RWPE1 (cell line): ENCODE results near the gene FZD2.

ENCODE experiments used
- CTCF ChIA-PET: fragments of 350-600 bp; sonication (Branson Sonifier 250); formaldehyde crosslinking; extraction: SDS; loops from one replicate; lab custom pipeline; 2021; lab: Yijun Ruan, JAX
- POLR2A ChIA-PET: fragments of 400-600 bp; formaldehyde crosslinking; extraction: SDS; loops from one replicate; lab custom pipeline; 2020; ENCODE audit warnings: antibody characterized with exemption; ENCODE audit not compliant: low non-redundant PET; lab: Yijun Ruan, JAX
- DNase-seq: peaks from one replicate; pipeline ENCODE4 v3.0.0; 2012; ENCODE audit warnings: low spot score
- H3K27ac ChIP-seq: fragments of 450-650 bp; 2 replicates; pipeline ENCODE4 v1.5.1; 2017
- CTCF ChIP-seq: fragments of 450-650 bp; conservative IDR thresholded peaks from 2 replicates; pipeline ENCODE4 v1.5.1; 2017; ENCODE audit warnings: low read depth, mild to moderate bottlenecking

FZD2 gene

GRCh38 chr17:44572801-44573200, 15.5 kb downstream of the FZD2 start:
- no peak for TF ChIP-seq CTCF
- DNase-seq = no peak
- ChIA-PET CTCF (no interaction called here), POLR2A (no interaction called here)
- no peak overlapping the region for H3K27ac ChIP-seq

DNA sequence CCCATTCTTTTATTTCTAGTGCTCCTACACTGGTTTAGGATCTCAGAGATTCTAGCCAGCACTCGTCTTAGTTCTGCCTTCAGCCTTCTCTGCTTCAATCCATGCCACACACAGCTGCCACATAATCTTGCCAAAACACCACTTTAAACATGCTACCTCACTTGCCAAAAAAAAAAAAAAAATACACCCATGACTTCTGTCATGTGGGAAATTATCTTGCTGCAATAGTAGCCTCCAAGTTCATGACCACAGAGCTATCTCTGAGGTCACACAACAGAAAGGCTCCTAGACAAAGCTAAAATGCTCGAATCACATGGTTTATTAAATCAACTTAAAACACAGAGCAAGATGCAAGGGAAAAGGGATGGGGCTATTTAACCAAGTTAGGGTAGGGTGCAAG, 18.1 kb downstream of the FZD2 start:
- ChIA-PET POLR2A (no interaction called here), CTCF (no interaction called here)
- DNase-seq = no peak
- no peak overlapping the region for H3K27ac ChIP-seq
- no peak for TF ChIP-seq CTCF

- no peak for DNase-seq
- ChIA-PET CTCF (interaction anchor here (0.5 to 0.6 kb wide), 2 partner anchors 71 to 411 kb away, joined by 6 to 7 read pairs; no protein-coding TSS in a partner anchor), POLR2A (no interaction called here)
- H3K27ac ChIP-seq = no peak overlapping the region
- TF ChIP-seq CTCF = no peak
These were observed 21.7 kb downstream of the FZD2 start for GRCh38 chr17:44578947-44579346.

DNA sequence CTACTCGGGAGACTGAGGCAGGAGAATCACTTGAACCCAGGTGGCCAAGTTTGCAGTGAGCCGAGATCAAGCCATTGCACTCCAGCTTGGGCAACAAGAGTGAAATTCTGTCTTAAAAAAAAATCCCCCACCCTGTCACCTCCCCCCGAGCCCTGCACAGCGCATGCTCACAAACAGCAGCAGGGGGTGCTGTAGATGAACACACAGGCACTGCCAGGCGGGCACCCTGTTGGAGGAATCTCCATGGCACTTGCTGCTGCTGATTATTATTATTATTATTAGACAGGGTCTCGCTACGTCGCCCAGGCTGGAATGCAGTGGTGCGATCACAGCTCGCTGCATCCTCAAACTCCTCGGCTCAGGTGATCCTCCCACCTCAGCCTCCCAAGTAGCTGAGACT, 24.6 kb downstream of the FZD2 start:
- TF ChIP-seq CTCF = no peak
- DNase-seq = no peak
- CTCF ChIA-PET = no interaction called here
- POLR2A ChIA-PET = no interaction called here
- no peak overlapping the region for H3K27ac ChIP-seq

- H3K27ac ChIP-seq = no peak overlapping the region; the same call in 1 of the 2 replicates
- TF ChIP-seq CTCF = no peak
- ChIA-PET CTCF (no interaction called here), POLR2A (no interaction called here)
- no peak for DNase-seq
These were observed 27.2 kb downstream of the FZD2 start for GRCh38 chr17:44584443-44584842.

GRCh38 chr17:44585315-44585714, 28.0 kb downstream of the FZD2 start:
- CTCF ChIA-PET = no interaction called here
- DNase-seq = no peak
- H3K27ac ChIP-seq = no peak overlapping the region
- POLR2A ChIA-PET = no interaction called here
- no peak for TF ChIP-seq CTCF
